Lung (tissue), 12 donors: ENCODE data around the gene MACROD1. TPM values are rescaled to one million over a fixed set of nuclear protein-coding genes. Genes with fewer than 3 reads are reported as not detected.

ENCODE experiments used
- ATAC-seq: fragments of 200-7000 bp; cut with Tn5 transposase; one replicate; pipeline ENCODE4 v1.9.1; 2020; ENCODE audit warnings: moderate number of reproducible peaks; ENCODE audit not compliant: insufficient read depth, low FRiP score
- DNase-seq, 3 donors: peaks; one replicate each; pipeline ENCODE4 v3.0.0-alpha.2; 2013 to 2017
- H3K27ac ChIP-seq, 2 donors: one replicate each; pipeline ENCODE4 v1.5.1; 2013; ENCODE audit warnings: mild to moderate bottlenecking in 2 of 2, moderate library complexity in 2 of 2, control low read depth in 1 of 2, inconsistent platforms in 1 of 2, low read depth in 1 of 2, low read length in 1 of 2
- H3K27me3 ChIP-seq, 3 donors: one replicate each; pipeline ENCODE4 v1.5.1; 2013; ENCODE audit warnings: low read length in 2 of 3; ENCODE audit not compliant: control insufficient read depth in 3 of 3, insufficient read depth in 3 of 3
- H3K36me3 ChIP-seq, 4 donors: one replicate each; pipeline ENCODE4 v1.5.1; 2013; ENCODE audit warnings: low read length in 4 of 4, mild to moderate bottlenecking in 1 of 4, moderate library complexity in 1 of 4; ENCODE audit not compliant: control insufficient read depth in 4 of 4, insufficient read depth in 4 of 4
- H3K4me1 ChIP-seq, 5 donors: one replicate each; pipeline ENCODE4 v1.5.1; 2013; ENCODE audit warnings: low read length in 5 of 5, mild to moderate bottlenecking in 2 of 5, moderate library complexity in 1 of 5; ENCODE audit not compliant: control insufficient read depth in 5 of 5, insufficient read depth in 5 of 5
- H3K4me3 ChIP-seq: one replicate; pipeline ENCODE4 v1.5.1; 2013; ENCODE audit warnings: mild to moderate bottlenecking, control low read depth, moderate library complexity
- H3K9ac ChIP-seq, 2 donors: one replicate each; pipeline ENCODE4 v1.5.1; 2013; ENCODE audit warnings: low read length in 2 of 2, control low read depth in 1 of 2; ENCODE audit not compliant: insufficient read depth in 1 of 2
- H3K9me3 ChIP-seq, 4 donors: one replicate each; pipeline ENCODE4 v1.5.1; 2013; ENCODE audit warnings: low read length in 3 of 4, mild to moderate bottlenecking in 1 of 4, moderate library complexity in 1 of 4; ENCODE audit not compliant: control insufficient read depth in 4 of 4, insufficient read depth in 3 of 4
- CTCF ChIP-seq: IDR thresholded peaks from 2 replicates; pipeline ENCODE4 v1.5.1; 2012; ENCODE audit warnings: mild to moderate bottlenecking; ENCODE audit errors: control extremely low read depth, extremely low read depth
- WGBS, 2 donors: extraction: QIAGEN DNeasy Blood & Tissue Kit; methylation state at CpG; one replicate each; pipeline ENCODE4 v1.1.7; 2013; 5-methylcytosine and 5-hydroxymethylcytosine counted together
- polyA plus RNA-seq, 2 donors: library from polyadenylated mRNA; stranded (reverse); fragments of 200-250 nt; gene quantifications; one replicate each; pipeline ENCODE4 v1.2.1, GENCODE V29; 2013
- total RNA-seq, 2 donors: library from RNA; depleted of rRNA in 1 of 2; stranded (reverse); fragments of >200 nt in 1 of 2; gene quantifications; one replicate each; pipeline ENCODE4 v1.2.1, GENCODE V29; 2014 to 2021
- donor health status: control.
- donor health status: control.
- donor health status: Bipolar disorder and iron deficiency.
- donor health status: healthy.
- donor health status: DM: yes; HTN: yes; CAD: no.

MACROD1 gene
- total and polyA plus RNA-seq, 4 donors = 9.9 to 70.0 (median 19.0) TPM

GRCh38 chr11:64204080-64204440, 38.1 kb upstream of the MACROD1 start:
- no peak overlapping the region for H3K27ac ChIP-seq
- peaks cover 0 to 25% (median 0%) of the 10 kb centered on the region in 5 donors for H3K4me1 ChIP-seq
- DNase-seq (no peak), ATAC-seq (no peak)
- no peaks in the 10 kb centered on the region for H3K27me3 ChIP-seq
- peaks cover 21 to 42% (median 33%) of the 10 kb centered on the region in 4 donors for H3K36me3 ChIP-seq
- no peak for TF ChIP-seq CTCF
- no peak overlapping the region for H3K9ac ChIP-seq
- WGBS, 2 donors = 89 to 93% methylated on average over 16 of the region's 16 CpGs
- no peaks in the 10 kb centered on the region for H3K9me3 ChIP-seq
- no peak overlapping the region for H3K4me3 ChIP-seq

- H3K36me3 ChIP-seq = peaks cover 21 to 42% (median 32%) of the 10 kb centered on the region in 4 donors
- H3K27ac ChIP-seq = no peak overlapping the region
- H3K9ac ChIP-seq = no peak overlapping the region
- 91 to 96% methylated on average over 27 of the region's 27 CpGs for WGBS, 2 donors
- no peaks in the 10 kb centered on the region for H3K27me3 ChIP-seq
- ATAC-seq (no peak), DNase-seq (no peak)
- no peak overlapping the region for H3K4me3 ChIP-seq
- no peaks in the 10 kb centered on the region for H3K9me3 ChIP-seq
- H3K4me1 ChIP-seq = peaks cover 0 to 21% (median 0%) of the 10 kb centered on the region in 5 donors
- no peak for TF ChIP-seq CTCF
Observed at GRCh38 chr11:64203421-64204079, 37.6 kb upstream of the MACROD1 start.

- TF ChIP-seq CTCF = no peak
- DNase-seq (no peak), ATAC-seq (no peak)
- Histone ChIP-seq H3K9me3 (no peaks in the 10 kb centered on the region), H3K27me3 (no peaks in the 10 kb centered on the region), H3K4me3 (no peak overlapping the region), H3K9ac (no peak overlapping the region), H3K27ac (no peak overlapping the region), H3K4me1 (peaks cover 0 to 15% (median 0%) of the 10 kb centered on the region in 5 donors), H3K36me3 (peaks cover 21 to 42% (median 36%) of the 10 kb centered on the region in 4 donors)
- WGBS, 2 donors = 93 to 94% methylated on average over 9 of the region's 9 CpGs
Observed at GRCh38 chr11:64202992-64203391, 37.1 kb upstream of the MACROD1 start.

GRCh38 chr11:64201543-64201942, 35.6 kb upstream of the MACROD1 start:
- DNase-seq (no peak), ATAC-seq (no peak)
- Histone ChIP-seq H3K27me3 (no peaks in the 10 kb centered on the region), H3K4me3 (no peak overlapping the region), H3K27ac (no peak overlapping the region), H3K9ac (no peak overlapping the region), H3K36me3 (peaks cover 32 to 50% (median 46%) of the 10 kb centered on the region in 4 donors), H3K4me1 (peaks cover 0 to 5% (median 0%) of the 10 kb centered on the region in 5 donors), H3K9me3 (no peaks in the 10 kb centered on the region)
- WGBS, 2 donors = 82 to 91% methylated on average over 3 of the region's 3 CpGs
- TF ChIP-seq CTCF = no peak
